GM19193 (cell line): Measurements from ENCODE around the gene HGFAC.

Experiments
- POLR2A ChIP-seq: IDR thresholded peaks from 4 replicates; pipeline ENCODE4 v1.6.1; 2011; ENCODE audit not compliant: insufficient read depth, insufficient read length; ENCODE audit errors: extremely low read depth

HGFAC gene

DNA sequence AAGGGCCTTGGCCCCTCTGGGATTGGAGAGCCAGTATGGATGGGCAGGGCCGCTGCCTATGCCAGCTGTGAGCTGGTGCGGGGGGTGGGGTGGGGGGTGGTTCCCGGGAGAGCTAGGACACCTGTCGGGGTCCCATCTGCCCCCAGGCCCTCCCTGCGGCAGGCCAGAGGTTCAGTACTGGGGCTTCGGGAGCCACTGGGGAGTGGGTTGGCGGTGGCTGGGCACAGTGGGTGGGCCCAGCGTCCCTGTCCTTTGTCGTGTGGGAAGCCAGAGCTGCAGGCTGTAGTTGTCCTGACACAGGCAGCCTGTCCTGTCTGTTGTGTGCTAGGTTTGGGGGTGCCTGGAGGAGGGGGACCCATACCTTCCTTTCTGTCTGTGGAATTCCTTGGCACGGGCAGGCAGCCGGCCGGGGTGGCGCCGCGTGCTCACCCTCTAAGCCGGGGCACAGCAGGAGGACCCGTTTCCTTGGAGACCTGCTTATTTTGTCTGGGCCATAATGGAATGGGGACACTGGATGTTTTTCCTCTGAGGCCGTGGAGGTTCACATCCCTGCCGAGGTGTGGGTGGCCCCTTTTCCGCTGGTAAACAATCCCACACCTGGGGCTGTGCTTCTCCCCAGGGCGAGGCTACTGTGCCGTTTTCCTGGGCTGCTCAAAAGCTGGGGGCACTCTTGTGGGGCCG is 36.1 kb downstream of the HGFAC start:
- TF ChIP-seq POLR2A = no peak

- TF ChIP-seq POLR2A = no peak
Observed at GRCh38 chr4:3478446-3479357, 36.9 kb downstream of the HGFAC start.

DNA sequence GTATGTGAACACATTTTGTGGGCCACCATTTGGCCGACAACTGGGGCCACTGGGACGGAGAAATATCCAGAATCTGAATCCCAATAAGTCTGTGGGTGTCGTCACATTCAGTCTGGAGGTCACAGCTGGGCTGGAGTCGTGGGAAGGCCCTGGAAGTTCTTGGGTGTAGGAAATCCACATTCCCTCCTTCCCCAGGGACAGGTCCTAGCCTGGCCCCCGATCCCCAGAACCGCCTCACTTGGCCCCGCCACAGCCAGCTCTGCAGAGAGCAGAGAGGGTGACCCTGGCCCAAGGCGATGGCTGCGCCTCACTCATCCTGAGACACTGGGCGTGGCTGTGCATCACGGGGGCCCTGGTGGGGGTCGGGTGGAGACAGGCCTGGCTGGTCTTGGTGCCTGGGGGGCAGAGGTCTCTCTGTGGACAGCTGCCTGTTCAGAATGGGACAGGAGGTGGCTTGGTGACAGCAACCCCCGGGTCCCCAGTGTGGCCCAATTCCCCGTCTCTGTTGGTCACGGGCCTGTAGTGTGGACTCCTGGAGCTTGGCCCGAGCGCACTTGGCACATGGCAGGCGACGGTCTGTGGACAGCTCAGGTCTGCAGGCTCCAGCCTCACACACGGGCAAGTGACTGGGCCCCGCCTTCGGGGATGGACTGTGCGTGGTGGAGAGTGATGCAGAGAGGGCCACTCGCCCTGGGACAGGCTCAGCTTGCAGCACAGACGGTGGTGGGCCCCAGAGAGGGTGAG is 37.8 kb downstream of the HGFAC start:
- no peak for TF ChIP-seq POLR2A

DNA sequence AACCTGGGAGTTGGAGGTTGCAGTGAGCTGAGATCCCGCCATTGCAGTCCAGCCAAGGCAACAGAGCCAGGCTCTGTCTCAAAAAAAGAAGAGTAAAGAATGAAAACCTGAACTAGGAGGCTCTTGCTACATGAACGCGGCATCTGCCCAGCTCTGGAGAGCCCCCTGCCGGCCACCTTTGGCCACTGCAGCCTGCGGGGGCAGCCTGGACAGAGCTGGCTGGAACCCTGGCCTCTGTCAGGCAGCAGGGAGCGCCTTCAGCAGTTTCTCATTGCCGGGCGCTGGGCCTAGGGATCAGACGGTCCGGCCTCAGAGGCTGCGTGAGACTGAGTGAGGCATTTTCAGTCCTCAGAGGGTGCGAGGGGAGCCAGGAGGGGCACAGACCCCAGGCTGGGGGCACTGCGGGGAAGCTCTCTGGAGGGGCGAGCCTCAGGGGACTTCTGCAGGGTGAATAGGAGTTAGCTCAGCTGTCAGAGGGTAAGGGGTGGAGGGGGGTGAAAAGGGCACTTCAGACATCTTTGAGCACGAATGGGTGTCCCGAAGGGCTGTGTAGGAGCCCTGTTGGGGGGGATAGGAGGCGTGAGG is 38.9 kb downstream of the HGFAC start:
- no peak for TF ChIP-seq POLR2A

DNA sequence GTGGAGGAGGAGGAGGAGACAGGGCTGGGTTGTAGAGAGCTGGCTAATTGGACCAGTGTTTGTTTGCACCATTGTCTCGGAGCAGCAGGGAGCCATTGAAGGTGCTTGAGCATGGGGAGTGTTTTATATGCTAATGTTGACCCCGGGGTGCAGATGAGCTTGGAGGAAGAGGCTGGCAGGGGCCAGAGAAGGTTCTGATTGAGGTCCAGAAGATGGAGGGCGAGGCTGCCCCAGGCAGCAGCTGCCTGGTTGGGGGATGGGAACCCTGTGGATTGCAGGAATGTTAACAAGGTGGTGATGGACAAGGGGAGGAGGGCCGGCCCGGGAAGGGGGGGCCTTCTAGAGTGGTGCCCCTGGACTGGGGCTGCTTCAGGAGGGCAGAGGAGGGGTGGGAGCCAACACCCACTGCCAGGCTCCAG is 39.4 kb downstream of the HGFAC start:
- no peak for TF ChIP-seq POLR2A

GRCh38 chr4:3481783-3482393 is 40.1 kb downstream of the HGFAC start:
- no peak for TF ChIP-seq POLR2A

DNA sequence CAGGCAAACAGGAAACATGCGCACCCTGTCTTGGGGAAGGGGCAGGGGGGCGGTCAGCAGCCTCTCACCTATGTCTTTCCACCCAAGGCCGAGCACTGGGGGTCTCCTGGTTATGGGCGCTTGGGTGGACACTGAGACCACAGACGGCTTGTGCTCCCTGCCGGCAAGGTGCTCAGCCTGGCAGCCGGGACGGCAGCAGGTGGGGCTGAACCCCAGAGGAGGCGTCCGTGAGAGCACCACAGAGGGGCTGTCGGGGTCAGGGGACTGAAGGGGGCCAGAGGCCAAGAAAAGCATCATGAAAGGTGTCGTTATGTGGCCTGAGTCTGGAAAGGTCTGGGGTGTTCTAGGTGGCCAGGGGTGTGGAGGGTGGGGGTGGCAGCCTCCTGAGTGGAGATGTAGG is 40.9 kb downstream of the HGFAC start:
- no peak for TF ChIP-seq POLR2A

DNA sequence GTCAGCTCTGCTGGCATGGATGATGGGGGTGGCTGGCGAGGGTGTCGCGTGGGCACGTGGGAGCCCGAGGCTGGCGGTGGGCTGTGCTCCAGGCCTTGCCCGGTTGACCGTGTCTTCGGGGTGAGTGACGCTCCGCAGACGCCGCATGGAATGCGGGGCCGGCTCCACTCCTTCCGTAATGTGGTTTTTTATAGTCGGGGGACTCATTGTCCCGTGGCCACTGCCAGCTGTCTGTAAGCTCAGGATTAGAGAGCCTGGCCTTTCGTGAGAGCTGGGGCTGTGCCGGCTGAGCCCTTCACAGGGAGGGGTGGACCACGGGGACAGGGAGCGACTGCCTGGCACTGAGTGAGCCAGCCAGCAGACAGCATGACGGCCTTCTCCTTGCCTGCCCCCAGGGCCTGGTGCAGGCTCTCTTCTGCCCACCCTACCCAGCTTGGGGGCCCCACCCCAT is 41.7 kb downstream of the HGFAC start:
- no peak for TF ChIP-seq POLR2A

GRCh38 chr4:3484057-3484973 is 42.5 kb downstream of the HGFAC start:
- no peak for TF ChIP-seq POLR2A

GRCh38 chr4:3485011-3485791 is 43.4 kb downstream of the HGFAC start:
- no peak for TF ChIP-seq POLR2A

DNA sequence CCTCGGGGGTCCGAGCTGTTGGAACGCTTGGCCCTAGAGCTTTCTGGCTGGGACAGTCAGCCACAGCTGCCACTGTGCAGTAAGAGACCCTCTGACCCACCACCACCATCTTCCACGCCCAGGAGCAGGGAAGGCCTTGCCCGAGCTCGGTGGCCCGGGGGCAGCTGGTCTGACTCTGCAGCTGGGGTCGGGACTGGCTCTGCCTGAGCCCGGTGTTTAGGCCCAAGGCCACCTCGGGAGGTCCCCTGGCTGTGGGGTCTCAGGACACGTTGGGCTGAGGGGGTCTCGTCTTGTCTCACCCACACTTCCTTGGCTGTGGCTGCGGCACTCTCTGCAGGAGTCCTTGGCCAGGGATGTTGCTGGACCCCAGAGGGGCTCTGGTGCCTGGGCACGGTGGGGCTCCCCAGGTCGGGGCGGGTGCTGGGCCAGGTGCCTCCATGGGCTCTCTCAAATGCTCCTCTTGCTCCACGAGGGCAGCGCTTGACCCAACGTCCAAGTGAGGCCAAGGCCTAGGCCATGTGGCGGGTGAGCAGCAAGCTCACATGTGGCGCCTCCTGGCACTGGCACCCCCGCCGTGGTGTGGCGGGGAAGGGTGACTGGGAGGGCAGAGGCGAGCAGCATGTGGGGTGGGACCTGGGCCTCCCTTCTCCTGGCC is 44.2 kb downstream of the HGFAC start:
- no peak for TF ChIP-seq POLR2A
